22Rv1 (cell line): ENCODE data around the gene TCERG1L.

ENCODE experiments used
- ZFX ChIP-seq: fragments of 450-650 bp; IDR thresholded peaks from 2 replicates; pipeline ENCODE4 v1.6.1; 2017; ENCODE audit warnings: antibody characterized with exemption, borderline replicate concordance
- TF ChIP-seq, protein P1 (sequence below): fragments of 450-650 bp; IDR thresholded peaks from 2 replicates; pipeline ENCODE4 v1.5.1; 2017; ENCODE audit warnings: mild to moderate bottlenecking

DNA sequence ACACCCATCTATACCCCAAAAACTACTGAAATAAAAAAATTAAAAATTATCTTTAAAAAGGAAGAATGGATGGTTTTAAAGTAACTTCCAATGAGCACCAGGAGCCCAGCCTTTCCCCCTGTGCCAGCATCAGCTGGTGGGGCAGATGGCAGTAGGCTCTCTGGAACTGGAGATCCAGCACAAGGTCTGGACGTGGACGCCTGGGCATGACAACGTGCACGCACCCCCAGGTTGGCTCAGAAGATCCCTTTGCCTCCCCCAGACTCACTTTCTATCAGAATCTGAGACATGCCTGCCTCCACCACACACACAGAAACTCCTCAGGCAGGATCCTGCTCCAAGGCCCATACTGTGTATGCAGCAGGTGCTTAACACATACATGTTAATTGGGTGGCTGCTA is 35.8 kb downstream of the TCERG1L start:
- TF ChIP-seq, protein P1, sequence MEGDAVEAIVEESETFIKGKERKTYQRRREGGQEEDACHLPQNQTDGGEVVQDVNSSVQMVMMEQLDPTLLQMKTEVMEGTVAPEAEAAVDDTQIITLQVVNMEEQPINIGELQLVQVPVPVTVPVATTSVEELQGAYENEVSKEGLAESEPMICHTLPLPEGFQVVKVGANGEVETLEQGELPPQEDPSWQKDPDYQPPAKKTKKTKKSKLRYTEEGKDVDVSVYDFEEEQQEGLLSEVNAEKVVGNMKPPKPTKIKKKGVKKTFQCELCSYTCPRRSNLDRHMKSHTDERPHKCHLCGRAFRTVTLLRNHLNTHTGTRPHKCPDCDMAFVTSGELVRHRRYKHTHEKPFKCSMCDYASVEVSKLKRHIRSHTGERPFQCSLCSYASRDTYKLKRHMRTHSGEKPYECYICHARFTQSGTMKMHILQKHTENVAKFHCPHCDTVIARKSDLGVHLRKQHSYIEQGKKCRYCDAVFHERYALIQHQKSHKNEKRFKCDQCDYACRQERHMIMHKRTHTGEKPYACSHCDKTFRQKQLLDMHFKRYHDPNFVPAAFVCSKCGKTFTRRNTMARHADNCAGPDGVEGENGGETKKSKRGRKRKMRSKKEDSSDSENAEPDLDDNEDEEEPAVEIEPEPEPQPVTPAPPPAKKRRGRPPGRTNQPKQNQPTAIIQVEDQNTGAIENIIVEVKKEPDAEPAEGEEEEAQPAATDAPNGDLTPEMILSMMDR: no peak
- no peak for TF ChIP-seq ZFX
